Gastroesophageal sphincter (tissue), 3 donors: Measurements from ENCODE around the gene TSPAN4.

ENCODE experiments used
- EP300 ChIP-seq: sonication (generic); formaldehyde crosslinking; IDR thresholded peaks from one replicate; pipeline ENCODE4 v1.6.1; 2017; ENCODE audit warnings: antibody characterized with exemption, mild to moderate bottlenecking
- POLR2A ChIP-seq, 2 donors: fragments of 450-650 bp; IDR thresholded peaks; one replicate each; pipeline ENCODE4 v1.6.1; 2017; ENCODE audit warnings: antibody characterized with exemption in 2 of 2, mild to moderate bottlenecking in 2 of 2, moderate library complexity in 1 of 2
- POLR2AphosphoS5 ChIP-seq: sonication (generic); formaldehyde crosslinking; IDR thresholded peaks from one replicate; pipeline ENCODE4 v1.6.1; 2017; ENCODE audit warnings: antibody characterized with exemption
- TF ChIP-seq, protein P1 (sequence below), 4 experiments: fragments of 200-600 bp in 2 of 4; fragments of 450-650 bp in 2 of 4; sonication (generic) in 1 of 4; IDR thresholded peaks; one replicate each; pipeline ENCODE4 v1.5.1; 2017 to 2019; ENCODE audit warnings: antibody characterized with exemption in 4 of 4, mild to moderate bottlenecking in 2 of 4, moderate library complexity in 2 of 4

DNA sequence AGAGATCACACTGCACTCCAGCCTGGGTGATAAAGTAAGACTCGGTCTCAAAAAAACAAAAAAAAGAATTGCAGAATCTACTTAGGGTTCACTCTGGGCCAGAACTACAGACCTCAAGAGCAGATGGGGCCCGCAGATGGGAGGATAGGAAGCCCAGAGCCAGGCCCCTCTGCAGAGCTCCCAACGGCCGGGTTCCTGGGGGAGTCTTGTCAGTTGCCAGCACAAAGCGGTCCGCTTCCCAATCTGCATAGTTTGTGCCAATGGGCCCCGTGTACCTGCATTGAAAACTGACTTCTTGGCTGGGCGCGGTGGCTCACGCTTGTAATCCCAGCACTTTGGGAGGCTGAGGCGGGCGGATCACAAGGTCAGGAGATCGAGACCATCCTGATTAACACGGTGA, 69.6 kb downstream of the TSPAN4 start:
- TF ChIP-seq, protein P1, sequence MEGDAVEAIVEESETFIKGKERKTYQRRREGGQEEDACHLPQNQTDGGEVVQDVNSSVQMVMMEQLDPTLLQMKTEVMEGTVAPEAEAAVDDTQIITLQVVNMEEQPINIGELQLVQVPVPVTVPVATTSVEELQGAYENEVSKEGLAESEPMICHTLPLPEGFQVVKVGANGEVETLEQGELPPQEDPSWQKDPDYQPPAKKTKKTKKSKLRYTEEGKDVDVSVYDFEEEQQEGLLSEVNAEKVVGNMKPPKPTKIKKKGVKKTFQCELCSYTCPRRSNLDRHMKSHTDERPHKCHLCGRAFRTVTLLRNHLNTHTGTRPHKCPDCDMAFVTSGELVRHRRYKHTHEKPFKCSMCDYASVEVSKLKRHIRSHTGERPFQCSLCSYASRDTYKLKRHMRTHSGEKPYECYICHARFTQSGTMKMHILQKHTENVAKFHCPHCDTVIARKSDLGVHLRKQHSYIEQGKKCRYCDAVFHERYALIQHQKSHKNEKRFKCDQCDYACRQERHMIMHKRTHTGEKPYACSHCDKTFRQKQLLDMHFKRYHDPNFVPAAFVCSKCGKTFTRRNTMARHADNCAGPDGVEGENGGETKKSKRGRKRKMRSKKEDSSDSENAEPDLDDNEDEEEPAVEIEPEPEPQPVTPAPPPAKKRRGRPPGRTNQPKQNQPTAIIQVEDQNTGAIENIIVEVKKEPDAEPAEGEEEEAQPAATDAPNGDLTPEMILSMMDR (IDR thresholded peaks at IDR 0.05), result no peak
- TF ChIP-seq POLR2AphosphoS5 (no peak), POLR2A (IDR thresholded peaks at IDR 0.05) (no peak), EP300 (no peak)
